Body of pancreas (tissue), 4 donors: ENCODE results near the gene TMEM217.

Experiments
- CTCF ChIP-seq, 7 experiments: fragments of 450-650 bp in 4 of 7; fragments of 200-600 bp in 3 of 7; sonication (generic) in 3 of 7; IDR thresholded peaks; one replicate each; pipeline ENCODE4 v1.5.1; 2016 to 2019; ENCODE audit warnings: antibody characterized with exemption in 7 of 7
- POLR2A ChIP-seq, 3 donors: fragments of 450-650 bp; IDR thresholded peaks; one replicate each; pipeline ENCODE4 v1.6.1; 2016; ENCODE audit warnings: antibody characterized with exemption in 3 of 3, mild to moderate bottlenecking in 2 of 3

GRCh38 chr6:37200085-37200484, 57.9 kb downstream of the TMEM217 start:
- TF ChIP-seq CTCF (IDR thresholded peaks at IDR 0.05) (no peak), POLR2A (IDR thresholded peaks at IDR 0.05) (no peak)
